HG03575 (cell line): Measurements from ENCODE around the gene ADAMTS19.
"Not testable (repeated sequence)": the region's sequence is repeated elsewhere in the genome, so short reads cannot be mapped to it uniquely, and the experiment has no call there.

Source experiments
- ATAC-seq: cut with Tn5 transposase; IDR thresholded peaks from one replicate; pipeline ENCODE4 v1.9.1; 2021; ENCODE audit not compliant: unreplicated experiment, insufficient number of reproducible peaks, low FRiP score; ENCODE audit errors: extremely low read depth

ADAMTS19 gene

GRCh38 chr5:129541648-129542251 is 81.7 kb downstream of the ADAMTS19 start:
- ATAC-seq, result no peak

GRCh38 chr5:129547137-129547536 is 87.0 kb downstream of the ADAMTS19 start:
- no peak for ATAC-seq

GRCh38 chr5:129554134-129554904 is 94.2 kb downstream of the ADAMTS19 start:
- no peak for ATAC-seq

- ATAC-seq, result no peak
These were observed 103.5 kb downstream of the ADAMTS19 start for GRCh38 chr5:129563585-129563984.

- ATAC-seq, result no peak
These were observed 109.2 kb downstream of the ADAMTS19 start for GRCh38 chr5:129569295-129569694.

- no peak for ATAC-seq
These were observed 112.0 kb downstream of the ADAMTS19 start for GRCh38 chr5:129572060-129572459.

- not testable (repeated sequence) for ATAC-seq
These were observed 124.4 kb downstream of the ADAMTS19 start for GRCh38 chr5:129584496-129584895.

- ATAC-seq, result no peak
These were observed 131.5 kb downstream of the ADAMTS19 start for GRCh38 chr5:129591508-129592160.

GRCh38 chr5:129593525-129593924 is 133.4 kb downstream of the ADAMTS19 start:
- no peak for ATAC-seq

GRCh38 chr5:129601576-129601975 is 141.5 kb downstream of the ADAMTS19 start:
- no peak for ATAC-seq

GRCh38 chr5:129608350-129608749 is 148.3 kb downstream of the ADAMTS19 start:
- ATAC-seq, result no peak

GRCh38 chr5:129609710-129610109 is 149.6 kb downstream of the ADAMTS19 start:
- no peak for ATAC-seq

- ATAC-seq, result no peak
These were observed 156.4 kb downstream of the ADAMTS19 start for GRCh38 chr5:129616517-129616916.

GRCh38 chr5:129617206-129617605 is 157.1 kb downstream of the ADAMTS19 start:
- ATAC-seq, result no peak

GRCh38 chr5:129619782-129620181 is 159.7 kb downstream of the ADAMTS19 start:
- ATAC-seq, result no peak

- ATAC-seq, result no peak
These were observed 162.4 kb downstream of the ADAMTS19 start for GRCh38 chr5:129622531-129622930.

- no peak for ATAC-seq
These were observed 169.5 kb downstream of the ADAMTS19 start for GRCh38 chr5:129629575-129629974.

- ATAC-seq, result no peak
These were observed 170.0 kb downstream of the ADAMTS19 start for GRCh38 chr5:129630101-129630500.

- ATAC-seq, result no peak
These were observed 171.9 kb downstream of the ADAMTS19 start for GRCh38 chr5:129631961-129632360.

- ATAC-seq, result not testable (repeated sequence)
These were observed 177.4 kb downstream of the ADAMTS19 start for GRCh38 chr5:129637501-129637900.
